ENCODE measurements around the gene IRAK2. TPM values are rescaled to one million over a fixed set of nuclear protein-coding genes. Genes with fewer than 3 reads are reported as not detected.

Gene IRAK2
- total RNA-seq, 1 experiment from 2014 or later, result 25.1 TPM

GRCh38 chr3:10280571-10280970 is 115.9 kb downstream of the IRAK2 start:
- POLR2A ChIA-PET, result interaction anchor here (0.6 kb wide), 1 partner anchor 87 kb away, joined by 3 read pairs; no protein-coding TSS in a partner anchor
- Histone ChIP-seq H3K27me3 (ENCODE audit: control insufficient read depth, insufficient read depth, low read length) (no peaks in the 10 kb centered on the region), H3K4me1 (ENCODE audit: control insufficient read depth, insufficient read depth, low read length) (no peaks in the 10 kb centered on the region), H3K9me3 (ENCODE audit: control insufficient read depth, insufficient read depth, low read depth, low read length) (no peaks in the 10 kb centered on the region), H3K36me3 (ENCODE audit: control insufficient read depth, insufficient read depth, low read length) (peaks cover 6% of the 10 kb centered on the region; the same call in 1 of the 2 replicates), H3K4me3 (ENCODE audit: low read depth in 2 of 2, low read length in 2 of 2) (no peak overlapping the region), H3K27ac (ENCODE audit: low read length) (no peak overlapping the region)
- no peak for DNase-seq (ENCODE audit: low read depth, low spot score)
- in situ Hi-C loops (cut with HindIII; ENCODE audit: low pct_unique_long_range_greater_than_20kb, low sequenced_read_pairs), result no loop called here
- no TSS peak for BruUV-seq (replicated peaks)
- CTCF ChIA-PET, result no interaction called here
- ATAC-seq, result no peak
- intact Hi-C loops (cut with micrococcal nuclease; ENCODE audit: unreplicated experiment), result no loop called here
- no peak for TF ChIP-seq CTCF (IDR thresholded peaks at IDR 0.05)
- TF ChIP-seq REST (IDR thresholded peaks at IDR 0.05; ENCODE audit: insufficient read depth in 1 of 2, low read depth in 2 of 2, low read length in 1 of 2), result no peak
- no peak for TF ChIP-seq POLR2AphosphoS5 (IDR thresholded peaks at IDR 0.05; ENCODE audit: low read depth, low read length)
- TF ChIP-seq TCF7L2 (IDR thresholded peaks at IDR 0.05; ENCODE audit: low read depth, low read length), result no peak
- no peak for TF ChIP-seq SIN3A (IDR thresholded peaks at IDR 0.05; ENCODE audit: borderline replicate concordance, insufficient read depth, low read depth, low read length)

- ChIA-PET POLR2A (no interaction called here), CTCF (no interaction called here)
- TF ChIP-seq SIN3A (IDR thresholded peaks at IDR 0.05; ENCODE audit: borderline replicate concordance, insufficient read depth, low read depth, low read length) (no peak), POLR2AphosphoS5 (IDR thresholded peaks at IDR 0.05; ENCODE audit: low read depth, low read length) (no peak), TCF7L2 (IDR thresholded peaks at IDR 0.05; ENCODE audit: low read depth, low read length) (no peak), REST (IDR thresholded peaks at IDR 0.05; ENCODE audit: insufficient read depth in 1 of 2, low read depth in 2 of 2, low read length in 1 of 2) (no peak), CTCF (IDR thresholded peaks at IDR 0.05) (no peak)
- Histone ChIP-seq H3K36me3 (ENCODE audit: control insufficient read depth, insufficient read depth, low read length) (peaks cover 9% of the 10 kb centered on the region; the same call in 1 of the 2 replicates), H3K4me3 (ENCODE audit: low read depth in 2 of 2, low read length in 2 of 2) (no peak overlapping the region), H3K27me3 (ENCODE audit: control insufficient read depth, insufficient read depth, low read length) (no peaks in the 10 kb centered on the region), H3K9me3 (ENCODE audit: control insufficient read depth, insufficient read depth, low read depth, low read length) (no peaks in the 10 kb centered on the region), H3K27ac (ENCODE audit: low read length) (no peak overlapping the region), H3K4me1 (ENCODE audit: control insufficient read depth, insufficient read depth, low read length) (no peaks in the 10 kb centered on the region)
- DNase-seq (ENCODE audit: low read depth, low spot score) (no peak), ATAC-seq (no peak)
- BruUV-seq (replicated peaks), result no TSS peak
- intact Hi-C loops (cut with micrococcal nuclease; ENCODE audit: unreplicated experiment), result no loop called here
- in situ Hi-C loops (cut with HindIII; ENCODE audit: low pct_unique_long_range_greater_than_20kb, low sequenced_read_pairs), result no loop called here
Measured at GRCh38 chr3:10281951-10282350, 117.2 kb downstream of the IRAK2 start.

Data from Panc1 (cell line).